Upper lobe of left lung (tissue), 6 donors: ENCODE results near the gene ZBTB3. TPM values are rescaled to one million over a fixed set of nuclear protein-coding genes. Genes with fewer than 3 reads are reported as not detected.
"Not testable (repeated sequence)": the region's sequence is repeated elsewhere in the genome, so short reads cannot be mapped to it uniquely, and the experiment has no call there.

Experiments used
- ATAC-seq, 2 donors: fragments of 200-7000 bp; cut with Tn5 transposase; one replicate each; pipeline ENCODE4 v1.9.1; 2022; ENCODE audit warnings: mild to moderate bottlenecking in 2 of 2, moderate library complexity in 2 of 2; ENCODE audit not compliant: low FRiP score in 2 of 2
- DNase-seq, 2 donors: peaks; one replicate each; pipeline ENCODE4 v3.0.0-alpha.2; 2019 to 2020
- H3K27ac ChIP-seq, 4 donors: fragments of 200-600 bp; sonication (generic); one replicate each; pipeline ENCODE4 v1.5.1; 2016 to 2019
- H3K27me3 ChIP-seq, 4 donors: fragments of 200-600 bp; sonication (generic); one replicate each; pipeline ENCODE4 v1.5.1; 2017 to 2019
- H3K36me3 ChIP-seq, 4 donors: fragments of 200-600 bp; sonication (generic); one replicate each; pipeline ENCODE4 v1.5.1; 2016 to 2019
- H3K4me1 ChIP-seq, 4 donors: fragments of 200-600 bp; sonication (generic); one replicate each; pipeline ENCODE4 v1.5.1; 2018 to 2019
- H3K4me3 ChIP-seq, 4 donors: fragments of 200-600 bp; sonication (generic); one replicate each; pipeline ENCODE4 v1.5.1; 2017 to 2019; ENCODE audit warnings: mild to moderate bottlenecking in 2 of 4, moderate library complexity in 1 of 4
- H3K9me3 ChIP-seq, 4 donors: fragments of 200-600 bp; sonication (generic); one replicate each; pipeline ENCODE4 v1.5.1; 2018 to 2019
- CTCF ChIP-seq, 6 experiments: fragments of 450-650 bp in 4 of 6; fragments of 200-600 bp in 2 of 6; sonication (generic) in 2 of 6; IDR thresholded peaks; one replicate each; pipeline ENCODE4 v1.5.1; 2016 to 2019; ENCODE audit warnings: antibody characterized with exemption in 6 of 6
- EP300 ChIP-seq, 4 donors: sonication (generic); formaldehyde crosslinking; IDR thresholded peaks; one replicate each; pipeline ENCODE4 v1.5.1; 2017; ENCODE audit warnings: antibody characterized with exemption in 4 of 4, control low read depth in 2 of 4
- POLR2A ChIP-seq, 4 donors: fragments of 450-650 bp; IDR thresholded peaks; one replicate each; pipeline ENCODE4 v1.5.1; 2016 to 2017; ENCODE audit warnings: antibody characterized with exemption in 4 of 4, mild to moderate bottlenecking in 2 of 4
- POLR2AphosphoS5 ChIP-seq, 2 donors: sonication (generic); formaldehyde crosslinking; IDR thresholded peaks; one replicate each; pipeline ENCODE4 v1.5.1; 2017; ENCODE audit warnings: antibody characterized with exemption in 2 of 2
- WGBS, 2 donors: methylation state at CpG; one replicate each; pipeline ENCODE4 v1.1.5; 2017 to 2018; 5-methylcytosine and 5-hydroxymethylcytosine counted together
- total RNA-seq, 6 donors: library from RNA; depleted of rRNA in 4 of 6; stranded (reverse); fragments of >200 nt in 4 of 6; gene quantifications; one replicate each; pipeline versions ENCODE4 v1.1.0 to v1.2.1, GENCODE V29; 2016 to 2021
- donor health status: DM: no; HTN: no; CAD: no; lungs with moderate emphysema.
- donor health status: DM: no; HTN: yes; CAD: no; lungs with severe emphysema.

Gene ZBTB3
- total RNA-seq, 6 donors from 2014 or later: 7.3 to 15.3 (median 11.7) TPM

- H3K36me3 ChIP-seq: peaks cover 7 to 72% (median 42%) of the 10 kb centered on the region in 4 donors
- no peak overlapping the region for H3K27ac ChIP-seq
- peaks cover 16 to 30% (median 22%) of the 10 kb centered on the region in 4 donors for H3K4me1 ChIP-seq
- no peak for ATAC-seq
- no peak for DNase-seq
- no peaks in the 10 kb centered on the region for H3K9me3 ChIP-seq
- no peak overlapping the region for H3K4me3 ChIP-seq
- 80 to 89% methylated on average over 2 of the region's 2 CpGs for WGBS, 2 donors
- TF ChIP-seq EP300 (IDR thresholded peaks at IDR 0.05) (no peak), POLR2AphosphoS5 (IDR thresholded peaks at IDR 0.05) (no peak), CTCF (IDR thresholded peaks at IDR 0.05) (no peak), POLR2A (IDR thresholded peaks at IDR 0.05) (no peak)
- H3K27me3 ChIP-seq: no peaks in the 10 kb centered on the region
Measured at GRCh38 chr11:62732830-62733229, 21.1 kb downstream of the ZBTB3 start.

DNA sequence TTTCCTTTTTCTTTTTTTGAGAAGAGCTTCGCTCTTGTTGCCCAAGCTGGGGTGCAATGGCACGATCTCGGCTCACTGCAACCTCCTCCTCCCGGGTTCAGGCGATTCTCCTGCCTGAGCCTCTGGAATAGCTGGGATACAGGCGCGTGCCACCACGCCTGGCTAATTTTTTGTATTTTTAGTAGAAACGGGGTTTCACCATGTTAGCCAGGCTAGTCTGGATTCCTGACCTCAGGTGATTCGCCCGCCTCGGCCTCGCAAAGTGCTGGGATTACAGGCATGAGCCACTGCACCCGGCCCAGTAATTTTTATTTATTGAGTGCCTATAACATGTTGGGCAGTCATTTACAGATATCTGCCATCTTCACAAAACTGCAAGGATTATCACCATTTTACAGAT, 23.9 kb downstream of the ZBTB3 start:
- Histone ChIP-seq H3K4me3 (peak overlapping the region in 2 of 4 donors; percentile 97 to 98), H3K36me3 (peaks cover 2 to 49% (median 25%) of the 10 kb centered on the region in 4 donors), H3K4me1 (peaks cover 19 to 42% (median 31%) of the 10 kb centered on the region in 4 donors)
- ATAC-seq, H3K9me3 ChIP-seq, H3K27ac ChIP-seq, H3K27me3 ChIP-seq, DNase-seq: not testable (repeated sequence)
- WGBS, 2 donors: 86% methylated on average over 14 of the region's 14 CpGs

DNA sequence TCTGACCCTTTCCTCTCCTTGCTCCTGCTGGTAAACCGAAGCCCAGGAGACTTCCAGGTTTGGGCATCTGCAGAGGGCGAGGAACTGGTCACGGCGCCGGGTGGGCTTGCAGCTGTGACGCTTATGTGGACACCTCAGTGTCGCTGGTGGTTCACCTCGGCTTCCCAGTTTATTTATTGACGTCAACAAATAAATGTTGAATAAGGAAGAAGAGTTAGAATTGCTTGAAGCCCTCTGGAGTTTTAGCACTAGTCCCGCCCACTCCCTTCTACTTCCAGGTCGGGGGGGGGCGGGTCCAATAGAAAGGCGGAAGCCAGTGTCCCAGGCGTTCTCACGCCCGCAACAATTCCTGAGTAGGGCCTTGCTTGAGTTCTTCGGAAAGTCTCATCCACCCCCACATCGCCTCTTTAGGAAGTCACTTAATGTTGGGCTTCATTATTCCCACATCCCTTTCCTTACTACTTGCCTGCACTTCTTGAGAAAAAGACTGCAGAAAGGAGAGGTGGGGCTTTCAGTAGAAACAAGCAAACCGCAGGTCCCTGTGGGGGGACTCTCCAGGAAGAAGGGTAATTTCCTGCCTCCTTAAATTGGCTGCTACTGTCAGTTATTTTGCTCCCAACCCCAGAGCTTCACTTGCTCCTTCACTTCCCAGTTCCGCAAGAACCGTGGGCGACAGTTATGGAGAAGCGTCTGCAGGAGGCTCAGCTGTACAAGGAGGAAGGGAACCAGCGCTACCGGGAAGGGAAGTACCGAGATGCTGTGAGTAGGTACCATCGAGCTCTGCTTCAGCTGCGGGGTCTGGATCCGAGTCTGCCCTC, 25.6 kb downstream of the ZBTB3 start, which contains the start of gene TTC9C:
Gene TTC9C, plus strand, starts transcription at position 316 of the 818 bp plus-strand sequence. Its CDS starts 363 bp downstream, at position 679.
- Histone ChIP-seq H3K4me1 (peaks cover 35 to 59% (median 48%) of the 10 kb centered on the region in 4 donors), H3K27me3 (no peaks in the 10 kb centered on the region), H3K4me3 (peak within 1 kb of the TSS; percentile 84 to 100 (median 98)), H3K36me3 (peaks cover 9 to 42% (median 14%) of the 10 kb centered on the region in 4 donors), H3K27ac (peak within 1 kb of the TSS; percentile 86 to 95 (median 93)), H3K9me3 (no peaks in the 10 kb centered on the region)
- ATAC-seq (peak; percentile 83 to 92), DNase-seq (peak; percentile 85 to 92)
- 0% methylated on average over 22 to 29 of the region's 29 CpGs for WGBS, 2 donors
- TF ChIP-seq CTCF (IDR thresholded peaks at IDR 0.05) (no peak), POLR2AphosphoS5 (IDR thresholded peaks at IDR 0.05) (peak; percentile 85 to 89), EP300 (IDR thresholded peaks at IDR 0.05) (no peak), POLR2A (IDR thresholded peaks at IDR 0.05) (peak in 2 of 4 donors; percentile 70 to 84)

DNA sequence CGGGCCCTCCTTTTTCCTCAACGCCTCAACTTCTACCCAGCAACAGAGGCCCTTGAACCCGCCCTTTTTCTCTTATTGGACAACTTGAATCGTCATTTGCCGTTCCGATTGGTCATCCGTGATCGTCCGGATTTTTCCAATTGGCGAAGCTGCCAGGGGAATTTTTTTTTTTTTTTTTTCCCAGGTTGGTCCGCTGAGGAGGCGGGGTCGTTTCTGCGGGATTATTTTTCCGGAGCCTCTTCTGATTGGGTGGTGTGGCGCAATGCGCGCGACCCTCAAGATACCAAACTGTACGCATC, 26.1 kb downstream of the ZBTB3 start:
- peak; percentile 87 to 92 for ATAC-seq
- WGBS, 2 donors: 0 to 1% methylated on average over 20 of the region's 20 CpGs
- Histone ChIP-seq H3K9me3 (no peaks in the 10 kb centered on the region), H3K4me1 (peaks cover 39 to 61% (median 49%) of the 10 kb centered on the region in 4 donors), H3K36me3 (peaks cover 13 to 42% (median 14%) of the 10 kb centered on the region in 4 donors), H3K27ac (peak overlapping the region; percentile 86 to 95 (median 93)), H3K4me3 (peak overlapping the region; percentile 51 to 98 (median 90)), H3K27me3 (no peaks in the 10 kb centered on the region)
- peak in 1 of 2 donors; percentile 84 for DNase-seq
- TF ChIP-seq POLR2AphosphoS5 (IDR thresholded peaks at IDR 0.05) (no peak), POLR2A (IDR thresholded peaks at IDR 0.05) (no peak), CTCF (IDR thresholded peaks at IDR 0.05) (no peak), EP300 (IDR thresholded peaks at IDR 0.05) (no peak)

- TF ChIP-seq CTCF (IDR thresholded peaks at IDR 0.05) (peak in 5 of 6 experiments; percentile 14 to 28 (median 20)), POLR2AphosphoS5 (IDR thresholded peaks at IDR 0.05) (peak; percentile 95 to 97), EP300 (IDR thresholded peaks at IDR 0.05) (peak in 1 of 4 donors; percentile 59), POLR2A (IDR thresholded peaks at IDR 0.05) (peak; percentile 73 to 99 (median 89))
- WGBS, 2 donors: 0 to 1% methylated on average over 24 to 32 of the region's 72 CpGs
Measured at GRCh38 chr11:62727165-62727871, 26.6 kb downstream of the ZBTB3 start, which contains the start of gene HNRNPUL2. Gene HNRNPUL2, minus strand, starts transcription at chr11:62727457. Its CDS starts 301 bp downstream, at chr11:62727156.

More at GRCh38 chr11:62727165-62727871, 26.6 kb downstream of the ZBTB3 start, which contains the start of gene HNRNPUL2:
- Histone ChIP-seq H3K4me3 (peak within 1 kb of the TSS; percentile 84 to 100 (median 98)), H3K27ac (peak within 1 kb of the TSS; percentile 86 to 95 (median 93)), H3K27me3 (no peaks in the 10 kb centered on the region), H3K4me1 (peaks cover 39 to 61% (median 48%) of the 10 kb centered on the region in 4 donors), H3K36me3 (peaks cover 13 to 42% (median 19%) of the 10 kb centered on the region in 4 donors), H3K9me3 (no peaks in the 10 kb centered on the region)
- ATAC-seq (peak; percentile 95 to 98), DNase-seq (peak; percentile 99)
